Measurements from ENCODE around the gene AGBL1.
"Not testable (repeated sequence)": the region's sequence is repeated elsewhere in the genome, so short reads cannot be mapped to it uniquely, and the experiment has no call there.

The AGBL1 gene

DNA sequence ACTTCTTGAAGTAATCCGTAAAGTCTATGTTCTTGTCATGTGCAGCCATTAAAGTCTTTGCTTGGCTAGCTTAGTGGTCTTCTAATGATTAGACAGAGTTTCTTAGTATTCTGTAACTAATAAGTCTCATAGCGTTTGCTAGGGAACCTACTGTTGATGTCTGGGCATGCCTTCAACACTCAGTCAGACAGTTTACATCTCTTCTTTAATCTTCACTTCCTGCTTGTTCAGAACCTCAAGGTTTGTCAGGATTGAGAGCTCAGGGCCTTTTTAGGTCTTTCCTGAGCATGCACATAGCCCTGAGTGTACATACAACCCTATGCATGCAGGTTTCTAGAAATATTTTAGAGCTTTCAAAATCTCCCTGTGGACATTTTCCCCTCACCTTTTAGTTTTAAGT lies 426.3 kb downstream of the AGBL1 start:
- no peak for DNase-seq (ENCODE audit: low read depth in 3 of 3)

- no peak for DNase-seq (ENCODE audit: low read depth in 3 of 3)
These were observed 426.7 kb downstream of the AGBL1 start for GRCh38 chr15:86506401-86506800.

GRCh38 chr15:86515625-86516024 lies 436.0 kb downstream of the AGBL1 start:
- no peak for DNase-seq (ENCODE audit: low read depth in 3 of 3)

GRCh38 chr15:86522721-86523120 lies 443.1 kb downstream of the AGBL1 start:
- no peak for DNase-seq (ENCODE audit: low read depth in 3 of 3)

DNA sequence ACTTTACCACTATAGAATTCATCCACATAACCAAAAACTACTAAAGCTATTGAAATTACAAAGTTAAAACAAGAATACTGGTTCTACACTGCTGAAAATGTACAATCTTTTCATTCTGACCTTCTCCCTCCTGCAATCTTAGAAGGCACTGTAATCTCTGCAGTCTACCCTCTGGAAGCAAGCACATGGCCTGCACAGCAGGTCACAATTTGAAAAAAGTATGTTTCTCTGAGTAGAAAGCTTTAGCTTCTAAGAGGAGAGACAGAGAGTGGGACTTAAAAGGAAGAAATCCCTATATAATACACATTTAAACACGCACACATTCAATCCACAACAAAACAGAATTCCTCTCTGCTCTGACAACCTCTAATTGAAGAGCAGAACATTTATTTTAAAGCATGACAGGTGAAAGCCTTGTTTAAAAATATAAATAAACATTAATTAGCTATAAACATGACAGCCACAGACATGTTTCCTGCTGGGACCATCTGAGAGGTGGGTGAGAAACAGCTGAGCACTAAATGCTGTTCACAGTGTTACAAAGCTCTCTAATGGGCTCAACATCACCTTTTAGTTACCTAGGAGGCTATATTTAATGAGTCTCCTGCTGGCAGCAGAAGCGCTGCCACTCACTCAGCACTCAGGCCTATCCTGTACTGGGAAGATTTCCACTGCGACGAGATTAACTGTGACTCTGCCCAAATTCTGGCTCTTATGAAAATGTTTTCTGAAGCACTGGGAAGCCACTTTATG lies 447.4 kb downstream of the AGBL1 start:
- no peak for DNase-seq (ENCODE audit: low read depth in 3 of 3)

DNA sequence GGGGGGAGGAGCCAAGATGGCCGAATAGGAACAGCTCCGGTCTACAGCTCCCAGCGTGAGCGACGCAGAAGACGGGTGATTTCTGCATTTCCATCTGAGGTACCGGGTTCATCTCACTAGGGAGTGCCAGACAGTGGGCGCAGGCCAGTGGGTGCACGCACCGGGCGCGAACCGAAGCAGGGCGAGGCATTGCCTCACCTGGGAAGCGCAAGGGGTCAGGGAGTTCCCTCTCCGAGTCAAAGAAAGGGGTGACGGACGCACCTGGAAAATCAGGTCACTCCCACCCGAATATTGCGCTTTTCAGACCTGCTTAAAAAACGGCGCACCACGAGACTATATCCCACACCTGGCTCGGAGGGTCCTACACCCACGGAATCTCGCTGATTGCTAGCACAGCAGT lies 448.4 kb downstream of the AGBL1 start:
- DNase-seq (ENCODE audit: low read depth in 3 of 3) = not testable (repeated sequence)

DNA sequence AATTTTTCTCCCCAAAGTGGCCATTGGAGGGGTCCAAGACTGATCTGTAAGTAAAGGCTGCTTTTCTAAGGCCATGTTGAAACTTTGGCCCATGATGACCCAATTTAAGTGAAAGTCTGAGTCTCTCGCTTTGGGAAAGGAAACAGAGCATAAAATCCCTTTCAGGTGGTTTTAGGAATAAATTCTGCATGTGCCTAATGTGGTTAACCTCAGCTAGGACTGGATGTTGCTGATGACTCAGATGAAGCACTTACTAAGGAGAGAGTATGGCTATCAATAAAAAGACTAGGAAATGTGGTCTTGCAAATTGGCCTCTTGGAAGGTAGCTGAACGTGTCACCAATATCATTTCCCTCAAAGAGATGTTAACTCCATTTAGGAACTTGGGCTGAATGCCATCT lies 458.5 kb downstream of the AGBL1 start:
- no peak for DNase-seq (ENCODE audit: low read depth in 3 of 3)

DNA sequence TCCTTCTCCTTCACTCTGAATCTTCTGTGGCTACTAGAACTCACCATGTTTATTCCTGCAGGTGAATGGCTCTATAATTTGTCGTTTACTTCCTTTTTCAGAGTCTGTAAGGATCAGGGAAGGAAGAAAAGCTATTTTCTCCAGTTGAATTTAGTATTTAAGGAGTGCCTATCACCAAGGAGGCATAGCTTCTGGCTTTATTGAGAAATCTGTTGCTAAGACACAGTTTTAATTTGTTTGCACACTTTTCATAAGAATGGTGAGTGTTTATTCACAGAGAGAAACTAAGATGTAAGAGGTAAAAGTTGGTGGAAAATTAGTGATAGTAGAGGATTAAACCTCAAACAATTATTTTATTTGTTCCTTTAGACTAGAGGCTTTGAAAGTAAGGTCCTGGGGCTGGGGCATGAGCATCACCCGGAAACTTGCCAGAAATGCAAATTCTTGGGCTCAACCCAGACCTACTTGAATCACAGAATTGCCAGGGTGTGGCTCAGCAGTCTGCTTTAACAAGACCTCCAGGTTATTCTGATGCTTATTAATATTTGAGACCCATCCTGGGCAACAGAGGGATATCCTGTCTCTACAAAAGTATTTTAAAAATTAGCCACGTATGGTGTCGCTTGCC lies 461.3 kb downstream of the AGBL1 start:
- DNase-seq (ENCODE audit: low read depth in 3 of 3) = no peak

DNA sequence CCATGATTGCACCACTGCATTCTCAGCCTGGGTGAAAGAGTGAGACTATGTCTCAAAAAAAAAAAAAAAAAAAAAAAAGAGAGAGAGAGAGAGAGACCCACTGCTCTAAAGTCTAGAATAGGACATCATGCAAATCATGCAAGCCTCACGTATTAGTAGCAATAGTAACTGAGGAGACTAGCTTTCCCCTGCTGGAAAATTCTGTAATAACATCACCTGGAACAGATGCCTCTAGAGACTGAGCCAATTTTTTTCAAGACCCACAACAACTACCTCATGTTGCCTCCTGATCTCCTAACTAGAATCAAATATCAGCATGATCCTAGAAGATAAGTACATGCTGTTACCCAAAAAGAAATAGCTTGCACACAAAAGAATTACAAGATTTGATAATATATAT lies 461.9 kb downstream of the AGBL1 start:
- DNase-seq (ENCODE audit: low read depth in 3 of 3) = no peak

DNA sequence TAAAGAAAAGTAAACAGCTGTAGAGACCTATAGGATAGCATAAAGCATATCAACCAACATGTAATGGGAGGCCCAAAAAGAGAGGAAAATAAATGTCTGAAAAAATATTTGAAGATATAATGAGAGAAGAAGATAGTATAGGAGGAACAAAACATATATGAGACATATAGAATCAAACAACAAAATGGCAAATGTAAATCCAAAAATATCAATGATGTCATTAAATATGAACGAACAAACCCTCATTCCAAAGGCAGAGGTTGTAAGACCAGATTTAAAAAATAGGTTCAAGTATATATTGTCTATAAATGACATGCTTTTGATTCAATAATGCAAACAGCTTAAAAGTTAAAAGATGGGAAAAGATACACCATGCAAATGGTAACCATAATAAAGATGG lies 470.4 kb downstream of the AGBL1 start:
- no peak for DNase-seq (ENCODE audit: low read depth in 3 of 3)

DNA sequence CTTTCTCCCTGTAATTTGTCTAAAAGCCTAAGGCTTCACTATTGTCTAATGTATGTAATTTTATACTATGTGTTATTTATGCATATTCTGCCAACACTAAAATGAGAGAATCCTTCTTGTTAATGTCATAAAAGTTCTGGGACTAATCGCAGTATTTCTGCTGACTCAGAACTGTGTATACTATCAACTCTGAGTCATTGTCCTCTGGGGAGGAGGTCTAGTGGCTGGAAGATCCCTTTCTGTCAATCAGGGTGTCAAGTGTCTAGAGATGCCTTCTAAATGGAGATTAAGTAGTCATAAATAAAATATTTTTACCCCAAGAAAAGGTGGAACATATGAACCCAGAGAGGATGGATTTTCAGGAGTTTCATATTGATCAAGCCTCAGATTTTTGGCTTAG lies 473.4 kb downstream of the AGBL1 start:
- no peak for DNase-seq (ENCODE audit: low read depth in 3 of 3)

DNA sequence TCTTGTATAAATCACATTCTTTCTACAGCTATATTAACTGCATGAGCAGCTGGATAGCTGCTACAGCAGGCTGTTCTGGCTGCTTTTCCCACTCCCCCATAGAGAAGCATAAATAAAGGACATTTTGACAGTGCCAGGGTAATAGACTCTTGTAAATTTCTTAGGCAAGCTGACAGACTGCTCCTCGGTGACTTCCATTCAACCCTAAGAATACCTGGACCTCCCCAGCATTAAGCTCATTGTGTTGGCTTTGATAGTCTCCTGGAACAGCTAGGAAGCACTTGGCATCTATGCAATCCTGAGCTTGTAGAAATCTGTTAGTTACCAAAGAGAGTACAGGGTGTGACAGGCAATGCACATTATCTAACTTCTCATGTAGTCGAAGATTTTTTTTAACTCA lies 475.4 kb downstream of the AGBL1 start:
- DNase-seq (ENCODE audit: low read depth in 3 of 3) = no peak

DNA sequence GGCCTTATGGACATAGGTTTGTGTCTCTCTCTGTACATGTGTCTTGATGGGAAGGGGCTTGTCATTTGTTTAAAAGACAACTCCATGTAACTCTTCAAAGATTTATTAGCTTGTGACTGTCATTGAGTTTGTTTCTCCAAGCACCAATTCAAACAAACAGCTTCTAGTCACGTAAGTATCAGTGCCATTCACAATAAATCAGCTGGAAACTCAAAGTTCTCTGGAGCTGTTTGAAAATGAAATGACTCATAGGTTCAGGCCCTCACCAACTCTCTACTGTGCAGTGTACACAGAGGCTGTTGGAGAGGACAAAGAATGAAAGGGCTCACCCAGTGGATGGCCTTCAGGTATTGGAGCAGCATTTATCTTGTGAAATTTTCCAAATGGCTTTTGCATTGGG lies 476.3 kb downstream of the AGBL1 start:
- DNase-seq (ENCODE audit: low read depth in 3 of 3) = no peak

DNA sequence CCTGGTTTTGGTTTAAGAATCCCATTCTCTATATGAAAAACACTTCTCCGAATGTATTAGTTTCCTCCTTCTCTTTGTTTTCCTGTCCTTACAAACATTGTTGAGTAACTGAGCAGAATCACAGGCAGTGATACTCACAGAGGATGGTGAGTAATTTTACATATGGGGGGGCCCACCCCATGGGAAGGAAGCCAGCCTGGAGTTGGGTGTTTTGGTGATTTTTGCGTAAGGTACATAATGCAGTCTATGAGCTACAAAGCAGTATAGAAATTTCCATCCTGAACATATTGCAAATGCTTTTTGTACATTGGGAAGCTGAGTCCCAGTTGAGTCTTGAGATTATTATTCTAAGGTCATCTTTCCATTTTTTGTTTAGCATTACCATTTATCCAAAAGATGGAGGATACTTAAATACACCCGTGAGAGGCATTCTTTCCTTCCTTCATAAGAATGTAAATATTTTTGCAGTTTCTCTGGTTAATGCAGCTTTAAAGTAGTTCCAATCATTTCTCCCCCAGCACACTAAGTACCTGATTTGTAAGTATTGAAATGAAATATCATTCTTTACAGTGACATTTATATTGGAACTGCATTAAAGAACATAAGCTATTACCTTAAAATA lies 476.8 kb downstream of the AGBL1 start:
- no peak for DNase-seq (ENCODE audit: low read depth in 3 of 3)

DNA sequence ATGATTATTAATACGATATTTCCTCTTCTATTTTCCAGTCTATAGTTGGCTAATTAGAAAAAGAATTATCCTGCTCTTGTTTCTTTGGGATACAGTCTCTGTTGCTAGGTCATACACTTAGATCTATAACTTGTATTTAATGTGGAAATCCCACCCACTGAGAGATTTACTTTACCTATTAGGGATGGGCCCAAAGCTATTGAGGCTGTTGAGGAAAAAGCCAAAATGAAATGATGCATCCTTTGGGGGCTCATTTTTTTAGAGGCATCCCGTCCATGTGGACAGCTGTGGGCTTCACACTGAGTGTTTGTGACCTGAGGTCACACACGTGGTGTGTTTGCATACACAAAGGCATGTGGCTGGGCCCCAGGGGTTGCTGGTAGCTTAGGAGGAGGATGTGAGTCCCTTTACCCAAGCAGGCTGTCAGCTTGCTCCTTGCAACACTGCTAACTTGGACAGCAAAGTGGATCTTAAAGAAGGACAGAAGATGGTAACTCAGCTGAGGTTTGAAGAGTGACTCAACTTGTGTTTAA lies 477.4 kb downstream of the AGBL1 start:
- DNase-seq (ENCODE audit: low read depth in 3 of 3) = no peak

DNA sequence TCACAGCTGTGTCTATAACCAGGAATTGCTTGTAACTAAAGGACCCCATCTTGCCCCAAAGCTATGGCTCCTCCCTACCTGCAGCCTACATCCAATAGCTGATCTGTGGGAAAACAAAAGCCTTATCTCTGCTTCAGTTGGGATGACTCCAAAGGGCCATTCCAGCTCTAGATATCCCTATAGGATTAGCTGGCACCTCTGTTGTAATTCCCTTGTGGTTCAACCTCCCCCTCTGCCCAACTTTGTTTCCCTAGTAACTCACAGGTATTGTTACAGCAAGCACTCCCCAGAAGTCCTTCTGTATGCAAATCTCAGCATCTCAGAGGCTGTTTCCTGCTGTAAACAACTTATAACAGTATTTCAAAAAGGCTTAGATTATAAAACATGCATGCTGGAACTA lies 478.6 kb downstream of the AGBL1 start:
- no peak for DNase-seq (ENCODE audit: low read depth in 3 of 3)

- DNase-seq (ENCODE audit: low read depth in 3 of 3) = no peak
These were observed 479.0 kb downstream of the AGBL1 start for GRCh38 chr15:86558686-86559085.

DNA sequence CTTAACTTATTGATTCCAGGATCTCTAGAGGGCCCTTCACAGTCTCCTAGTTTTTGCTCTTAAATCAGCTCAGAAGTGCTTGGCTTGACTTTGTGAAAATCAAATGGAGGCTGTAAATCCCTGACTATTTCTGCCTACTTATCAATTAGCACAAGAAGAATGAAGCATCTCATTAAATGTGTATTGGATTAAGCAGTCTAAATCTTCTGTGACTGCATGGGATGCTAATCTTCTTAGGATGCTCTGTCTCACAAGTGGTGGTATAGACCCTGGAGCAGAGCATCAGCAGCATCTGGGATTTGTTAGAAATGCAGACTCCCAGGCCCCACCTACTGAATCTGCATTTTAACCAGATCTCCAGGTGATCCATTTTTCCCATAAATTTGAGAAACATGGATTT lies 488.7 kb downstream of the AGBL1 start:
- no peak for DNase-seq (ENCODE audit: low read depth in 3 of 3)

- no peak for DNase-seq (ENCODE audit: low read depth in 3 of 3)
These were observed 491.1 kb downstream of the AGBL1 start for GRCh38 chr15:86570738-86571137.

DNA sequence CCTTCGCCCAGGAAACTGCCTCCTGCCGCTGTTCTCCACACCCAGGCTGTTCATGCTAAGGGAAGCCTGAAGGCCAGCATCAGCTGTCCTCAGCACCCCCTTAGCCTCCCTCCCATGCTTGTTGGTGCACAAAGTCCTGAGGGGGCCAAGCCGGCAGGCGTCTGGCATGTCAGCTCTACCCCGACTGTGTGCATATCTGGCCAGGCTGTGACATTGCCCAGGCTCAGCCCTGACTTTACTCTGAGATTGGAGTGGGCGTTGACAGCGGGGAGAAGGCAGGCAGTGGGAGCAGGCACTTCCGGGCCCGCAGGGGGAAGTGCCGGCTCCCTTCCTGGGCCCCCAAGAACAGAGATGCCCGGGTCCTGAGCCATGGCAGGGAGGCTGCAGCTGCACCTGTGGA lies 492.2 kb downstream of the AGBL1 start:
- DNase-seq (ENCODE audit: low read depth in 3 of 3) = no peak

DNA sequence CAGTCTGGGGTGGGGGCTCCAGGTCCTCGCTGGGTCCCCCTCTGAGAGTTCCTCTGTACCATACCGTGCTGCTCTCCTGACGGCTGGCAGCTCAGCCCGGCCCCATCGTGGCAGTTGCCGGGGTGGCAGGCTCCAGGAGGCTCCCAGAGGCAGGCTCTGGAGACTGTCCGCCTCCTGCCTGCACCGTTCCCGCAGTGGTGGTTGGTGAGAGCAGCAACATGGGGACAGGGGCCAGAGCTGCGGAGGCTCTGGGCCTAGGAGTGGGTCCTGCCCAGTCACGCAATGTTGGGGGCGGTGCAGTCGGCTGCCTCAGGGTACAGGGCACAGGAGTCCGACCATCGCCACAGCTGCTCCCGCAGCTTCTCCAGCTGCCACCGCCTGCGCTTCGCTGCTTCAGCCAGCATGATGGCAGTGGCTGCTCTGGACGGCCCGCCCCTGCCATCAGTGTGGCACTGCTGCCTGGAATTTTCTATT lies 492.7 kb downstream of the AGBL1 start:
- no peak for DNase-seq (ENCODE audit: low read depth in 3 of 3)

- DNase-seq (ENCODE audit: low read depth in 3 of 3) = no peak
These were observed 493.8 kb downstream of the AGBL1 start for GRCh38 chr15:86573476-86573875.

DNA sequence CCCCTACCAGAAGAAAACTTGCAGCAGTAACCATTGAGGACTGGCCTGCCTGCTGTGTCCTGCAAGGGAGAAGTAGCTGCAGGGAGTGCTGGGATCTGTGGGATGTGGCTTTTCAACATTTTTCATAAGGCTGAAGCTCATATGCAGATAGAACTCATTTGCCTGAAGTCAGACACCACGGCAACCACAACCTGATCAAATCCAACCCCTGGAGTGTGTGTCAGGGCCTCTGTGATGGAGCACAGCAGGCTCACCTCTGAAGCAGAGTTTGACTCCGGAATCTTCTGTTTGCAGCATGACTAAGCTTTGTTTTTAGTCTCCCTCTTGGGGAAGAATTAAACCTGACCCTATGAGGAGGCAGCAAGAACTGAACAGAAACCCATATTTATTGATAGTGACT lies 508.7 kb downstream of the AGBL1 start:
- no peak for DNase-seq (ENCODE audit: low read depth in 3 of 3)
